ENCODE data around the gene ARHGAP6. TPM values are rescaled to one million over a fixed set of nuclear protein-coding genes. Genes with fewer than 3 reads are reported as not detected.

The ARHGAP6 gene
- total RNA-seq, 1 experiment from 2014 or later = 1.8 TPM

DNA sequence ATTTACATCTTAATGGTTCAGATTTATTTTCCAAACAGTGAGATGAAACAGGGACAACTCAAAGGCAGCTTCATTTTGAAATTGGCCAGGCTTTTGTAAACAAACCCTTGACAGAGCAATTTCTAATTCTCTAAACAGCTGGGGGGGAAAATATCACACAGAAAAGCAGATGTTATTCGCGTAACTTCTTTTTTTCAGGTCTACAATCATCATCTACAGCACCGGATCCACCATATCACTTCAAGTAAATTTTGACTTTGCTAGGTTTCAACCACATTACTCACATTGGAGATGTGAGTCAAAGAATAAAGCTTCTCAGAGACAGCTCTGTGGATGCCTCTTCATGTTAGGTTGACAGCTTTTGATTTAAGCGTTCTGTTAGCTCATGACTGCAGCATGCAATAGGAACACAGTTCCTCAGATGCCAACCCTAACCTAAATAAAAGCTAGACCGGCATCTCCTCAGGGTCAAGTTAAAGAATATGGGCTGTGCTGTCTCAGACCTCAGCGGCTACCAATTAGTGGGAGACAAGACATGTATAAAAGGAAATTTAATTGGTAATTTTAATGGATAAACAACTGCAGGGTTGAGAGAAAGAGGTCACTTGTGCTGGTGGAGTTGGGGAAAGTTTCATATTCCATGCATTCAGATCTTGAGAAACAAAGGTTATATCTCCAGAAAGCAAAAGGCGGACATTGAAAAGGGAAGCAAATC is 345.8 kb downstream of the ARHGAP6 start:
- DNase-seq (ENCODE audit: low read depth) = no peak
- in situ Hi-C loops (cut with HindIII; ENCODE audit: low pct_unique_long_range_greater_than_20kb, low sequenced_read_pairs) = no loop called here

DNA sequence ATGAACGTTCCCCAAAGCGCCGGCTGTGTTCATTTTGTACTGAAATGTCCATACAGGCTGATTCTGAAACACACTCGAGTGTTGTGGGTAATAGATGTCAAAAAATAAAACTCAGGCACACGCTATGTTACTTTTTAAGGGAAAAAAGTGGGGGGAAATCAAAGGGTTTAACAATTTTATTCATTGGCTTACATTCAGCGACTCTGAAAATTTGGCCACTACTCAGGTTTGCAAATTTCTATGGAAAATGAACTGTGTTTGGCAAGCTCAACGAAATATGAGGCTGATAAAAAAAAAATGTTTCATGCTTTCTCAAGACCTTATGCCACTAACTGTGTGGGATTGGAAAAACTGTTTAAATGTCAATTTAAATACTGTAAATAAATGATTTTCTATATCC is 354.0 kb downstream of the ARHGAP6 start:
- no peak for DNase-seq (ENCODE audit: low read depth)
- in situ Hi-C loops (cut with HindIII; ENCODE audit: low pct_unique_long_range_greater_than_20kb, low sequenced_read_pairs) = no loop called here

DNA sequence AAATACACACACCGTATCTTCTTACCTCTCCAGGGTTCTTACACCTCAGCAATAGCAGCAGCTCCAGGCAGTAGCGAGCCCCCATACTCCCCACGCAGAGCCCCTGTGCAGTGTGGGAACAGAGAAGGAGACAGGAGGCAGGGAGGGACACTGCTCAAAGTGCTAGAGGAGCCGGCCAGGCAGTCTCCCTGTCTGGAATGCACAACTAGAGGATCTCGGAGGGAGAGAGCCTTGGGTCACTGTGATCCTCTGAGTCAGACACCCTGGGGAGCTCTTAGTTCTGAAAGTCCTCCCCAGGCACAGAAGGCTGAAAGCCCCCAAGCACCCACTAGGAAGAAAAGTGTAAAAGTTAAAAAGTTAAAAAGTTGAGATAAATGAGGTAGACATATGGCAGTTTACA is 356.5 kb downstream of the ARHGAP6 start:
- in situ Hi-C loops (cut with HindIII; ENCODE audit: low pct_unique_long_range_greater_than_20kb, low sequenced_read_pairs) = no loop called here
- no peak for DNase-seq (ENCODE audit: low read depth)

DNA sequence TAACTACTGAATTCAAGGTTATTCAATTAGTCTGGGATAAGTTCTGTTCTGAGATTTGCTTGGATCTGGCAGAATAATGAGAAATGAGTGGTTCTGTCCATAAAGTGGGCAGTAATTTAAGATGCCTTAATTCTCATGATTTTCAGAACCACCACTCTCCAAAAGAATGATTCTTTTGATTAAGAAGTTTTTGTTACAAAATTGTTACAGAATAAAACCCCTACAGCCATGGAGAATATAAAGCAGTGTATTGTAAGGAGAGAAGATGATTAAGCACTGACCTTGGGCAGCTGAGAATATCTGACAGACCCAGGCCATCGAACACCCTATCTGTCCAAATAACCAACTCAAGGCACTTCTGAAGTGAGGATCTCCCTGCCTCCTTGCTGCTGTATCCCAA is 360.1 kb downstream of the ARHGAP6 start:
- no peak for DNase-seq (ENCODE audit: low read depth)
- in situ Hi-C loops (cut with HindIII; ENCODE audit: low pct_unique_long_range_greater_than_20kb, low sequenced_read_pairs) = no loop called here

DNA sequence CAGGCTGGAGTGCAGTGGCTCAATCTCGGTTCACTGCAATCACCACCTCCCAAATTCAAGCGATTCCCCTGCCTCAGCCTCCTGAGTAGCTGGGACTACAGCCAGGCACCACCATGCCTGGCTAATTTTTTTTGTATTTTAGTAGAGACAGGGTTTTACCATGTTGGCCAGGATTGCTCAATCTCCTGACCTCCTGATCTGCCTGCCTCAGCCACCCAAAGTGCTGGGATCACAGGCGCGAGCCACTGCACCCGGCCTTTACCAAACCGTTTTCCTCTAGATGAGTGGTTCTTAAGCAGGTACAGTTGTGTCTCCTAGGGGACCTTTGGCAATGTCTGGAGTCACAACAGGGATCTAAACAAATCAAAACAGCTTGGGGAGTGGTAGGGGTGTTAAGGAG is 360.9 kb downstream of the ARHGAP6 start:
- in situ Hi-C loops (cut with HindIII; ENCODE audit: low pct_unique_long_range_greater_than_20kb, low sequenced_read_pairs) = no loop called here
- no peak for DNase-seq (ENCODE audit: low read depth)

DNA sequence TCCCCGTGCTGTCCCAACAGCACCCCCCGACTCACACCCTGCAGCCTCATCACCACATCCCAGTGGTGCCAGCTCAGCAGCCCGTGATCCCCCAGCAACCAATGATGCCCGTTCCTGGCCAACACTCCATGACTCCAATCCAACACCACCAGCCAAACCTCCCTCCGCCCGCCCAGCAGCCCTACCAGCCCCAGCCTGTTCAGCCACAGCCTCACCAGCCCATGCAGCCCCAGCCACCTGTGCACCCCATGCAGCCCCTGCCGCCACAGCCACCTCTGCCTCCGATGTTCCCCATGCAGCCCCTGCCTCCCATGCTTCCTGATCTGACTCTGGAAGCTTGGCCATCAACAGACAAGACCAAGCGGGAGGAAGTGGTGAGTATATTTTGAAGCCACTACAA is 367.1 kb downstream of the ARHGAP6 start:
- DNase-seq (ENCODE audit: low read depth) = no peak
- in situ Hi-C loops (cut with HindIII; ENCODE audit: low pct_unique_long_range_greater_than_20kb, low sequenced_read_pairs) = no loop called here

DNA sequence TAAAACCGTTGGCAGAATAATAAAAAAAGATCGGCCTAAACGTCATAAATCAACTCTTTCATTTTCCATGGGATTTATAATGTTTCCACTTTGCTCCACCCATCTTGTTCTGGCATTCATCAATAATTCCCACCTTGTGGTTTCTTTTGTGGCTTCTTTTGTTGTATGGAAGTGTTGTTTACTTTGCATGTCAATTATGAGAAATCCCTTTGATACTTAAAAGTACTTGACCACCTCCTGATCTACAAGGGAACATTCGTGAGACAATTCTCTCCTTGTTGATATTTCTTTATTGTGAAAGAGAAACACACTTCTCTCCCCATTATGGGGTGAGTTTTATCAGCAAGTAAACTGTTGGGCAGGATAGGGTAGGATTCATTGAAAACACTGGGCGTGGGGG is 369.7 kb downstream of the ARHGAP6 start:
- in situ Hi-C loops (cut with HindIII; ENCODE audit: low pct_unique_long_range_greater_than_20kb, low sequenced_read_pairs) = no loop called here
- DNase-seq (ENCODE audit: low read depth) = no peak

DNA sequence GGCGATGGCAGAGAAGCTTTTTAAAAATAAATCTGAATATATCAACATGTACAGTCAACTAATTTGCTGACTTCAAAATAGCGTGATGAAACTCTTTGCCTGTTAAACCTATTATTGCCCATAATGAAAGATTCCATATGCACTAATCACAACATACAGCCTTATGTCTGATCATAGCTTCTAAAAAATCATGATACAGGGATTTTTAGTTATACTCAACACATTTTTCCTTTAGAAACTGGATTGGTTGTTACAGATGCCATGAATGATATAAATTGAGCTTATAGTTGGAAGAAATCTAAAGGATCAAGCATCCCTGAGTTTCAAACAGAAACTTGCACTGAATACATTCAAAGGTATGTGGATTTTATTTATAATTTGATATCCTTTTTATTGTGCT is 372.6 kb downstream of the ARHGAP6 start, which contains the start of gene AMELX:
AMELX (plus strand) TSS at position 301 of the 400 bp plus-strand sequence. CDS start 1,376 bp downstream, outside the sequence.
- no peak for DNase-seq (ENCODE audit: low read depth)
- in situ Hi-C loops (cut with HindIII; ENCODE audit: low pct_unique_long_range_greater_than_20kb, low sequenced_read_pairs) = no loop called here

DNA sequence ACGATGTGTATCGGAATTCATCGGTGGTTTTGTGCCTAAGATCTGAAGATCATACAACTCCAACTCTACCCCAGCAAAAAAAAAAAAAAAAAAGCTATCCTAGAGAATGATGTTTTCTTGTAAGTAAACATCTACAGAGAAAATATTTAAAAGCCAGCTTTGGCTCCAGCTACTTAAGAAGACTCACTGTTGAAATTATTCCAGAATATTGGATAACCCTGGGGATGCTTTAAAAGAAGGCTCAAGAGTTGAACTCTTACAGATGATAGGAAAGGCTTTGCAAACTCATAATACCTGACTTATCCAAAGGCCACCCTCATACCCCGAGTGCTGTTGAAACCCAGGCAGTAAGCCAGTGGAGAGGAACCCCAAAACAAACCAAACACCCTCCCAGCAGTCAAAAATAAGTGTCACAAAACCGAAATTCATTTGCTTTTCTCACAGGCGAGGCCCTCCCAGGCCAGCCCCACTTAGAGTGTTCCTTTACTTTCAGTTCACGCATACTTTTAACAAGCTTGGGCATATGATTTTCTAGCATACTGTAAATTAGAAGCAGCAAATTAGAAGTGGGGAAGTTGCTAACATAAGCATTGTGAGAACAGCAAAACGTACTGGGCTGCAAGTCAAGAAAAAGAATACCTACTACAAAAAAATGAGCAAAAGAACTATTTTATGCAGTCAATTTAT is 375.2 kb downstream of the ARHGAP6 start:
- in situ Hi-C loops (cut with HindIII; ENCODE audit: low pct_unique_long_range_greater_than_20kb, low sequenced_read_pairs) = no loop called here
- DNase-seq (ENCODE audit: low read depth) = no peak

DNA sequence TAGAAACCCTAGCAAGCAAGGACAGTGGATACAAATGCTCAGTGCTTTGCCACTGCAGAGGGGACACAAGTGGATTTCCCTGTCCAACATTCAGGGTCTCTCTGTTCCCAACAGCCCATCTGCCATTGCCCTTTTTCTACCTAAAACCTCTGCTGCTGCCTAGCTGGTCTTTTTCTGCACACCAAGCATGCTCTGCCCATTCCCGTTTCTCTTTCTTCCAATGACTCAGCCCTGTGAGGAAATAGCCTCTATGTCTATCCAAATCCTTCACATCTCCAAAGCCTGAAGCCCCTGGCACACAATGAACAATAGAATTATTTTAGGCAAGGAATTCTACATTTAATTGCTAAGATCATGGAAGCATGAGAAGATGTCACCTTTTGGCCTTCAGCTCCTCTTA is 378.2 kb downstream of the ARHGAP6 start:
- no peak for DNase-seq (ENCODE audit: low read depth)
- in situ Hi-C loops (cut with HindIII; ENCODE audit: low pct_unique_long_range_greater_than_20kb, low sequenced_read_pairs) = no loop called here

DNA sequence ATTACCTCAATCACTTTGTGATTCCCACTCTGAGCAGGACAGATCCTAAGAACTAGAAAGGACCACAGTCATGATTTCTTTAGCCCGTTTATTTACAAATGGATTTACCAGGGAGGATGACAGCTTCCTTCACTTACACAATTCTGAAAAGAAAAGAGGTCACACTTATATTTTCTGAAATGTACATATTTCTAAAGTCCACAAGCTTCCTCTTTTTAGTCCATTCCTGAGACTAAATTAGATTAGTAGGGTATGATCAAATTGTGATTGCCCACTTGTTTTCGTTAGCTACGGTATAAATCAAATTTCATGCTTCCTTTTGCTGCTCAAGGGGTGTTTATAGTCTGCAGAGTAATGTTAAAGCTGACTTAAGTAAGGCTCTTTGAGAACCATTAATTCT is 380.1 kb downstream of the ARHGAP6 start:
- no peak for DNase-seq (ENCODE audit: low read depth)
- in situ Hi-C loops (cut with HindIII; ENCODE audit: low pct_unique_long_range_greater_than_20kb, low sequenced_read_pairs) = no loop called here

DNA sequence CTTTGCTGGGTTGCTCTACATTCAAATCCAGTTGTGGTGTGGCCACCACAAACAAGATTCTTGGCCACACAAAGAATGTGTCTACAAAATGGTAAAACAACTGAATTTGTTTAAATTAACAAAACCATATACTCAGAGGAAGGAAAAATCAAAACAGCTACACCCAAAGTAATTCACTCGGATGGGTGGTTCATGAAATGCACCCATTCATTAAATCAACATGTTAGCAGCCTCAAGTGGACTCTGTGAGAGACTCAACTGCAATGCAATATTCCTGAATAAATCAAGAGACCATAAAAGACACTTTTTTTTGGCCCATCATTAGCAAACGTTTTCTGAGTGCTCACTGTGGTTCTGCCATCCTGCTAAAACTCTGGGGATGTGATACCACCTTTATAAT is 383.7 kb downstream of the ARHGAP6 start:
- no peak for DNase-seq (ENCODE audit: low read depth)
- in situ Hi-C loops (cut with HindIII; ENCODE audit: low pct_unique_long_range_greater_than_20kb, low sequenced_read_pairs) = no loop called here

DNA sequence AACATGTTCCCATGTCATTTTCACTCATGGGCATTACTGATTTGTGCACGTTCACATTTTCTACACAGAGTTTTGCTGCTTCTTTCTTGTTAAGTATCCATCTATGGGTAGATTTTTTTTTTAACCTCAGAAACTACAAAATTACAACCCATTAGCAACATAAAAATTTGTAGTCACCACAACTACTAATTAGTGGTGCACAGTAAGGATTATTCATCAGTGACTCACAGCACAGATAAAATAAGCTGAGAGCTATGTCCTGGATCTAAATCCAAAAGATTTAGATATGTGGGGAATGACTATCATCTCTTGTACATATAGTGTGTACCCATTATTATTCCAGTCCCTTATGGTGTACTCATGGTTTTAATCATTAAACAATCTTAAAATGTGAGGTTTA is 392.2 kb downstream of the ARHGAP6 start:
- in situ Hi-C loops (cut with HindIII; ENCODE audit: low pct_unique_long_range_greater_than_20kb, low sequenced_read_pairs) = no loop called here
- DNase-seq (ENCODE audit: low read depth) = no peak

DNA sequence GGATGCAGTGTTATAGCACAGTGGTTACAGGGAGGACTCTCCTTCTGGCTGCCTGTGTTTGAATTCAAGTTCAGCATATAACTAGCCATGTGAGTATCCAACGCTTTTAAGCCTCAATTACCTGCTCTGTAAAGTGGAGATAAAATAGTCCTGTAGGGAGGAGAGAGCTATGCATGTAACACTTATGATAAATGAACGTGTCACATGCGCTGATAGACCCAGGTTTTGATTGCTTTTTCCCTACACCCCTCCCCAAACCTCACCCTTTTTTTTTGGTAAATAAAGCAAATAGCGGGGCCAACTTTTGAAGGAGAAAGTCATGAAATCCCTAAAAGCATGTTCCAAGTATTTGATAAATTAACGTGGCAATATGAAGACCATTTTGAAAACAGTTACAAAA is 392.9 kb downstream of the ARHGAP6 start:
- no peak for DNase-seq (ENCODE audit: low read depth)
- in situ Hi-C loops (cut with HindIII; ENCODE audit: low pct_unique_long_range_greater_than_20kb, low sequenced_read_pairs) = no loop called here

DNA sequence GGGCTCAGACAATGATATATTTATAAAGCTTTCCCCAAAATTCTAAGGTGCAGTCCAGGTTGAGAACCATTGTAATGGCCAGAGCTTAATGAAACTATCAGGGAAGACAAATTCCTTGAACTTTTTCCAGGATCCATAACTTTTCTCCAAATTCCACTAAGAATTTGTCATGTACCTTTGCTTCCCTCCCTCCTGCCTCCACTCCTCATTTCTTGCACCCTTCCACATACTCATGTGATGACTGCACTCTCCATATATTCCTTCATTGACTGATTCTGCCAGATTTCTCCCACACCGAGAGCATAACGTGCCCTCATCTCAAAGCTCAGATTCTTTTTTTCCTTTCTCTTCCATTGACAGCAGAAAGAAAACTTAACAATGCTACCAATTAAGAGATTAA is 393.4 kb downstream of the ARHGAP6 start:
- in situ Hi-C loops (cut with HindIII; ENCODE audit: low pct_unique_long_range_greater_than_20kb, low sequenced_read_pairs) = no loop called here
- DNase-seq (ENCODE audit: low read depth) = no peak

DNA sequence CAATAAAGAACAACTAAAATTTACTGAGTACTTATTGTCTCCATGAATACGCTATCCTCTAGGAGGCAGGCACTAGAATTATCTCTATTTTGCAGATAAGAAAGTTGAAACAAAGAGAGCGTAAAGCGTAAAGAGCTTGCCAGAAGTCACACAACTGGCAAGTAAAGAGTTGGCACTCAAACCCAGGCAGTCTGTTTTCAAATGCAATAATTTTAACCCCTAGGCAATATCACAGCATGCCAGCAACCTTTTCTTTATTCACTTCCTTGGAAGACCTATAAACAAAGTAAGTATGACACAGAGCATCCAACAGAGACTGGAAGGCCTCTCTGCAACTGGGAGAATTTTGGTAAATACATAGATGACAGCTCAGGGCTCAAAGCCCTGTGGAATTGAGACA is 395.7 kb downstream of the ARHGAP6 start:
- no peak for DNase-seq (ENCODE audit: low read depth)
- in situ Hi-C loops (cut with HindIII; ENCODE audit: low pct_unique_long_range_greater_than_20kb, low sequenced_read_pairs) = no loop called here

DNA sequence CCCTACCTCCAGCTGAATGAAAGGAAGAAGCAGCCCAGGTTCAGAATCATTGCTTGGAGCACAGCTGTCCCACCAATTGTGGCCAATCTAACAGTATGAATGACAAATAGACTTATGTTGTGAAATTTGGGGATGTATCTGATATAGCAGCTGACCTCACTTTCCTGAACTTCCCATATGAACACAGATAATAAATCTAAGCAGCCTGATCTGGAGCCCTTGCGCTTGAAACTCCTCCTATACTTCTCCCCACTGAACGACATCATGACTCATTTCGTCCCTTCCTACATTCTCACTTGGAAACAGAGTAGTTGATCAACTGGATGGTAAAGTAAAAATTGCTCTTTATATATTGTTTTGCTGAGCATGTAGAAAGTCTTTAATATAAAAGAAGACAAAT is 396.7 kb downstream of the ARHGAP6 start:
- in situ Hi-C loops (cut with HindIII; ENCODE audit: low pct_unique_long_range_greater_than_20kb, low sequenced_read_pairs) = no loop called here
- no peak for DNase-seq (ENCODE audit: low read depth)

DNA sequence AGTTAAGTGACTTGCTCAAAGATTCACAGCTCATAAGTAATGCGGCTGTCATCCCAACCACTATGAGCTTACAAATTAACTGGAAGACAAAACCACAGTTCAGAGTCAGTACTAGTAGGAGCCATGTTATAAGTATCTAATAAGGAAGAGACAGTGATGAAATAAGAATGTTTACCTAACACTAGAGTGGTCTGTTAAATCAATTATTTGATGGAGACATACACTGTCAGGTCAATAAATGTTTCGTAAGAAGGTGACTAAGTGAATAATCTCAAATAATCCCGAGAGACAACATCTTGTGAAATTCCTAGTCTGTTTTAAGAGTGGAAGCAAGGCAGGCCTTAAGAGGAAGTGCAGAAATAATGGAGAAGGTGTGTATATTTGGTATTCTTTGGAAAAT is 398.3 kb downstream of the ARHGAP6 start:
- peak; percentile 2 for DNase-seq (ENCODE audit: low read depth)
- in situ Hi-C loops (cut with HindIII; ENCODE audit: low pct_unique_long_range_greater_than_20kb, low sequenced_read_pairs) = no loop called here

DNA sequence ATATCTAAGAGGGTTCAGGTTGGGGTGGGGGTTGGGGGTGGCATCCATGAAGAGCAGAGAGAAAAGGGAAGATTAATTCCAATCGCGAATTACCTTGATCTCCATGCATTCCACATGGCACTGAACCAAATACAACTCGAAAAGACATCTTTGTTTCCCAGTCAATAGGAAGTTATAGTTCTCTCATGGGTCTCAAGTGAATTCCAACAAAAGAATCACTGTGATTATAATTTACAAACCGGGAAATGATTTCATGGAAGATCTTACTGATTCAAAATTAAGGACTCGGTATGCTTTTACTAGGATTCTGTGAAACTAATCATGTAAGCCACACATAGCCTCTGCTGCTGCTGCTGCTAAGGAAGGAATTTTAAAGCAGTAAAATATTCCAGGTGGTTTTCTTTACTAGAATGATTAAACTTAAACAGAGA is 399.1 kb downstream of the ARHGAP6 start:
- in situ Hi-C loops (cut with HindIII; ENCODE audit: low pct_unique_long_range_greater_than_20kb, low sequenced_read_pairs) = no loop called here
- no peak for DNase-seq (ENCODE audit: low read depth)

DNA sequence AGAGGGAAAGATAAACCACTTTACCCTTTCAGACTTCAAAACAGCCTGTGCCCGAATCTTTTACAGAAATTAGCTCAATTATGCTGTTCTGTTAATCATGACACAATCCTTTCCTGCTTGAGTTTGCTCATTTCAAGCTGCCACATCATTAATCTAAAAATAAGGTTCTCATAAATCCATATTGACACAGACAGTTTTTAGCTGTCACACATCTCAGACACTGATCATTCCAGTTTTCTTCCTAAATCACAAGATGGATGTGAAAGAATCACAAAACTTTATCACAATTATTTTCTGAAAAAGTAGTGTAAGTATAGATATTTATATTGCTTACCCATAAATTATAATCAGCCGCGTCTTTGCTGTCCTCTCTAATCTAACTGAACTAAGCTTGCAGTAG is 400.4 kb downstream of the ARHGAP6 start:
- in situ Hi-C loops (cut with HindIII; ENCODE audit: low pct_unique_long_range_greater_than_20kb, low sequenced_read_pairs) = no loop called here
- no peak for DNase-seq (ENCODE audit: low read depth)

Measured in Caki2 (cell line).